ENCODE measurements around the gene WRNIP1. TPM values are rescaled to one million over a fixed set of nuclear protein-coding genes. Genes with fewer than 3 reads are reported as not detected.

The WRNIP1 gene
- total RNA-seq, 2 experiments from 2014 or later = 36.1 to 36.6 TPM

DNA sequence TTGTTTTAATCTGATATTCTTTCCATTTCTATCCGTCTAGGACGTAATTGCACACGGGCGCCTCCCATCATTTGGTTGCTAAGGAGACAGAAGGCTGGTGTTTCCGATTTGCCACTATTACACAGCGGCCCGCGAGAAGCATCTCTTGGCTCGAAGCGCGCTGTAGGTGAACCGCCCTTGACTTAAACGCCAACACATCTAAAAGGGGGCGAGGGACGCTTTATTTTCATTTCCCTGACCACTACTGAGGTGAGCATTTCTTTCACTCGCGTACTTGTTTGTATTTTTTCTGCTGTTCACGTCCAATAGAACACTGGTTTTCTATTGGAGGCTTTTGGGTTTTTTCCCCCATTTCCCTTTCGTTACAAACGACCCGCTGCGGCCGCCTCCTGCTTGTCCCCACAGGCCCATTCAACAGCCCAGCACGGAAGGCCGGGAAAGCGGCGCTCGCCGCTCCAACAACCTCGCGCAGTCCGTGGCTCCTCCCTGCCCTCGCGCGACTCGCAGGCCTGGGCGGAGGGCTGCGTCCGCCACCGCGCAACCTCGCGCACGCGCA lies 505 bp upstream of the WRNIP1 start:
- Mint-ChIP-seq H3K27me3 (no peaks in the 10 kb centered on the region), H3K9me3 (peaks cover 3% of the 10 kb centered on the region)
- TF ChIP-seq CTCF (IDR thresholded peaks at IDR 0.05) = no peak

GRCh38 chr6:2765896-2766766 lies 938 bp downstream of the WRNIP1 start:
- H3K4me3 Mint-ChIP-seq = peak overlapping the region; percentile 80
- CTCF ChIA-PET = interaction anchor here (1.0 to 6.3 kb wide), 10 partner anchors 16 to 224 kb away, joined by 3 to 32 read pairs (median 6); partner anchors contain the start of genes MYLK4 and SERPINB1
- no peaks in the 10 kb centered on the region for H3K27me3 Mint-ChIP-seq
- peak overlapping the region; percentile 87 for H3K27ac Mint-ChIP-seq
- DNase-seq (peak; percentile 58), ATAC-seq (no peak)
- peaks cover 3% of the 10 kb centered on the region for H3K9me3 Mint-ChIP-seq
- POLR2A ChIA-PET = interaction anchor here (0.6 to 4.7 kb wide), 11 partner anchors 8 to 257 kb away, joined by 3 to 21 read pairs (median 4); partner anchors contain the start of gene SERPINB1
- H3K36me3 Mint-ChIP-seq (ENCODE audit: low read depth) = peaks cover 27% of the 10 kb centered on the region
- intact Hi-C loops (cut with micrococcal nuclease) = no loop called here
- H3K4me1 Mint-ChIP-seq (ENCODE audit: low read depth) = peaks cover 39% of the 10 kb centered on the region
- no peak for TF ChIP-seq CTCF (IDR thresholded peaks at IDR 0.05)

More for the DNA sequence above, 505 bp upstream of the WRNIP1 start:
- peak overlapping the region; percentile 80 for H3K4me3 Mint-ChIP-seq
- DNase-seq = peak; percentile 73
- CTCF ChIA-PET = interaction anchor here (1.0 to 6.3 kb wide), 8 partner anchors 15 to 167 kb away, joined by 3 to 81 read pairs (median 9); partner anchors contain the start of genes MYLK4 and SERPINB1
- peak overlapping the region; percentile 99 for H3K27ac Mint-ChIP-seq
- intact Hi-C loops (cut with micrococcal nuclease) = no loop called here
- ATAC-seq = peak; percentile 72
- peaks cover 34% of the 10 kb centered on the region for H3K4me1 Mint-ChIP-seq (ENCODE audit: low read depth)
- POLR2A ChIA-PET = interaction anchor here (1.1 to 4.7 kb wide), 4 partner anchors 18 to 303 kb away, joined by 3 to 21 read pairs (median 7); partner anchors contain the start of genes RIPK1 and SERPINB1
- H3K36me3 Mint-ChIP-seq (ENCODE audit: low read depth) = peaks cover 17% of the 10 kb centered on the region

DNA sequence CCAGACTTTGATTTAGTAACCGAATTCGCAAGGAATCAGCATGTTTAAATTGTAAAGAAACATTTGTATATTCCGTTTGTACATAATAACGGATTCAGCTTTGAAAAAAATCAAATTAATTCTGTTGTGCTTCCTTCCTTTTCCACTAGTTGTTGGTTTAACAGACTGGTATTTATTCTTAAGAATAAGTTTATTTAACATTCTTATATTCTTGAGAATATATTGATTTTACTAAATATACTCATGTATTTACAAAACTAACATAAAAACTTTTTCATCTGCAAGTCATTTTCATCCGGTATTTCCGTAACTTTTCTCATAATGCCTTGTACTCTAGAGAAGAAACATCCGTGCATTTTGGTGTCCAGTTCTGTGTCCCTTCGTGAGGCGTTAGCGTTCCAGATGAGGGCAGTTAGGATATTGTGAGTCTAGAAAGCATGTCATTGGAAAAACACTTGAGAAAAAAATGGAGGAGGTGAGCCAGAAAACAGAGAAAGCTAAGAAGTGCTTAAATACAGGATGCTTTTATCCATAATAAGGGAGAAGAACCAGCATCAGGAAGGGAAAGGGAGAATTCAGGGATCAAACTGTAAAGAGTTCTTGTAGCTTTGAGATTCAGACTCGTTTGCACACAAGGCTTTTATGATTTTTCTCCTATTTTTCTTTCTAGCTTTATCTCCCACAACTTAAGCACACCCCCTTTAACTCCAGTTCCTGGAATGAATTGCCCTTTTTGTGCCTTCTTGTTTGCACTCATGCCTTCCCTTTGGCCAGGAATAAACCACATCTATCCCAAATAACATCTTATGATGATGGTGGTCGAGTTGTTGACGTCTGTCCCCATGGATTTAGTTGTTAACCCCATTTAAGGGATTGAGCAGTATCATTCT lies 1.8 kb downstream of the WRNIP1 start:
- Mint-ChIP-seq H3K27me3 (no peaks in the 10 kb centered on the region), H3K9me3 (peaks cover 3% of the 10 kb centered on the region), H3K4me3 (peak overlapping the region; percentile 80), H3K27ac (peak overlapping the region; percentile 87), H3K4me1 (ENCODE audit: low read depth) (peaks cover 45% of the 10 kb centered on the region), H3K36me3 (ENCODE audit: low read depth) (peaks cover 32% of the 10 kb centered on the region)
- ChIA-PET CTCF (interaction anchor here (0.7 to 6.3 kb wide), 8 partner anchors 8 to 223 kb away, joined by 3 to 32 read pairs (median 4); partner anchors contain the start of genes MYLK4 and SERPINB1), POLR2A (interaction anchor here (0.8 to 4.7 kb wide), 12 partner anchors 12 to 256 kb away, joined by 3 to 21 read pairs (median 4); partner anchors contain the start of gene SERPINB1)
- intact Hi-C loops (cut with micrococcal nuclease) = no loop called here
- no peak for ATAC-seq
- DNase-seq = no peak
- TF ChIP-seq CTCF (IDR thresholded peaks at IDR 0.05) = no peak

DNA sequence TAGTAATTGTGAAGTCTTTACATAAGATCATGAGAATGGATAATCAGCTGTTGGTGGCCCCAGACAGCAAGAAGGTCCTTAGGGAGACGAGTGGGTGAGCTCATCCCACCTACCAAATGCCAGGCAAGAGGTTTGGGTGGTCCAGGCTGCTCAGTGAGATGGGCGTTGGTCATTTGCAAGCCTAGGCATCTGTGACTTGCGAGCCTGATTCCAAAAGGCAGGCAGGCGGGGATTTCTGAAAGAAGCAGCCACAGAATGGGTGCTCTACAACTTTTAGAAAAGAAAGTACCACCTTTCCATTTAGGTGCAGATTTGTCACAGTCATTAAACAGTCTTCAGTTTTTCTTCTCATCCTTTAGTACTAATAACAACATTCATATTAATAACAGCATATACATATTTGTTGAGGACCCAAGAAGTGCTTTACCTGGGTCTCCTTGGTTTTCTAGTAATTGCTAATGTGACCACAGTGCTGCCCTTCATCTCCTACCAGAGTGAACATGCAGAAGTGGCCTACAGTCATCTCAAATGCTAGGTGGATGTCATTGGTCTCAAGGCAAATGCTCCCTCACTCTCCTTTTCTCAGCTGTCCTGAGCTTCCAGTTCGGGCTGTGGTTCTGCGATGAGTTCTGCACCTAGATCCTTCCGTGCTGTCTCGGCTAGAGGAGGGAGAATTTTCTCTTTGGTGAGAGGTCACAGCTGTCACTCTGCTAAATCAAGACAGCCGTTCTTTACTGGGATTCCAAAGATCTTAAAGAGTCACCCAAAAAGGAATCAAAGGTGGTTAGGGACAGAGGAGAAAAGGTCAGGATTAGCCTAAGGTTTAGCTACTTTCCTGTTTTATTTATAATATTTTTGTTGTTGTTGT lies 2.7 kb downstream of the WRNIP1 start:
- Mint-ChIP-seq H3K4me3 (peak overlapping the region; percentile 80), H3K27ac (no peak overlapping the region), H3K4me1 (ENCODE audit: low read depth) (peaks cover 49% of the 10 kb centered on the region), H3K36me3 (ENCODE audit: low read depth) (peaks cover 34% of the 10 kb centered on the region), H3K9me3 (peaks cover 1% of the 10 kb centered on the region), H3K27me3 (no peaks in the 10 kb centered on the region)
- intact Hi-C loops (cut with micrococcal nuclease) = no loop called here
- ChIA-PET POLR2A (interaction anchor here (0.8 to 4.7 kb wide), 8 partner anchors 12 to 210 kb away, joined by 3 to 21 read pairs (median 4); partner anchors contain the start of gene SERPINB1), CTCF (interaction anchor here (0.7 to 6.3 kb wide), 17 partner anchors 9 to 222 kb away, joined by 3 to 32 read pairs (median 5); partner anchors contain the start of genes MYLK4 and SERPINB1)
- DNase-seq (no peak), ATAC-seq (no peak)
- TF ChIP-seq CTCF (IDR thresholded peaks at IDR 0.05) = no peak
